Neural cell (in vitro differentiated cells): Measurements from ENCODE around the gene LIMS1.

Experiments used
- CTCF ChIP-seq: fragments of 450-650 bp; IDR thresholded peaks from 2 replicates; pipeline ENCODE4 v1.5.1; 2014; ENCODE audit warnings: antibody characterized with exemption, mild to moderate bottlenecking, moderate library complexity; ENCODE audit not compliant: poor library complexity, severe bottlenecking
- EZH2 ChIP-seq: fragments of 200-600, 300-800 bp; shearing (Covaris generic), sonication (generic); IDR thresholded peaks from 2 replicates; pipeline ENCODE4 v1.6.1; 2014; ENCODE audit warnings: antibody characterized with exemption, low read length, borderline replicate concordance, mild to moderate bottlenecking; ENCODE audit not compliant: insufficient read depth, poor library complexity, severe bottlenecking
- POLR2AphosphoS5 ChIP-seq: IDR thresholded peaks from 2 replicates; pipeline ENCODE4 v1.6.1; 2012
- SMC3 ChIP-seq: fragments of 450-650 bp; conservative IDR thresholded peaks from 2 replicates; pipeline ENCODE4 v1.6.1; 2014; ENCODE audit warnings: antibody characterized with exemption, mild to moderate bottlenecking, moderate library complexity; ENCODE audit not compliant: poor library complexity
- TAF1 ChIP-seq: IDR thresholded peaks from 2 replicates; pipeline ENCODE4 v1.6.1; 2012; ENCODE audit warnings: low read depth

GRCh38 chr2:108602422-108602821 lies 68.2 kb downstream of the LIMS1 start:
- no peak for TF ChIP-seq CTCF
- no peak for TF ChIP-seq POLR2AphosphoS5
- TF ChIP-seq TAF1, result no peak
- no peak for TF ChIP-seq EZH2
- no peak for TF ChIP-seq SMC3
